PC-9 (cell line): ENCODE measurements around the gene FAM169A. TPM values are rescaled to one million over a fixed set of nuclear protein-coding genes. Genes with fewer than 3 reads are reported as not detected.

ENCODE experiments used
- BruUV-seq: library from RNA; stranded (reverse); fragments of 400-500 nt; replicated peaks from 2 replicates; lab custom pipeline; 2021; lab: Mats Ljungman, UMichigan
- CTCF ChIA-PET: fragments of 300-600 bp; sonication (Branson Sonifier 250); formaldehyde crosslinking; loops from one replicate; lab custom pipeline; 2022; ENCODE audit warnings: antibody characterized with exemption; lab: Charles Lee
- POLR2A ChIA-PET: fragments of 300-600 bp; sonication (Branson Sonifier 250); formaldehyde crosslinking; loops from one replicate; lab custom pipeline; 2022; ENCODE audit warnings: antibody characterized with exemption; ENCODE audit not compliant: unreplicated experiment; lab: Charles Lee
- DNase-seq, 2 experiments: peaks; one replicate each; pipeline versions ENCODE4 v3.0.0 to v3.0.0-alpha.2; 2015 to 2022; ENCODE audit warnings: mixed read lengths in 1 of 2
- H2AFZ ChIP-seq: fragments of 200-600 bp; sonication (generic); 2 replicates; pipeline ENCODE4 v1.8.1; 2017; ENCODE audit warnings: antibody characterized with exemption
- H3F3A ChIP-seq: fragments of 200-600 bp; sonication (generic); 2 replicates; pipeline ENCODE4 v1.8.1; 2017; ENCODE audit warnings: antibody characterized with exemption, mild to moderate bottlenecking, low read depth; ENCODE audit not compliant: insufficient read depth
- H3K27ac ChIP-seq: fragments of 200-600 bp; sonication (generic); 2 replicates; pipeline ENCODE4 v1.6.1; 2016; ENCODE audit warnings: mixed run types
- H3K27me3 ChIP-seq: fragments of 200-600 bp; sonication (generic); 2 replicates; pipeline ENCODE4 v1.6.1; 2016; ENCODE audit warnings: low read depth, mixed run types; ENCODE audit not compliant: insufficient read depth
- H3K36me3 ChIP-seq: fragments of 200-600 bp; sonication (generic); 2 replicates; pipeline ENCODE4 v1.6.1; 2016; ENCODE audit warnings: low read depth, mixed run types
- H3K4me1 ChIP-seq: fragments of 200-600 bp; sonication (generic); replicated peaks from 2 replicates; pipeline ENCODE4 v1.6.1; 2016; ENCODE audit warnings: mixed run types; ENCODE audit not compliant: insufficient read depth
- H3K4me2 ChIP-seq: fragments of 200-600 bp; sonication (generic); 2 replicates; pipeline ENCODE4 v1.6.1; 2017; ENCODE audit warnings: mixed run types
- H3K4me3 ChIP-seq: fragments of 200-600 bp; sonication (generic); 2 replicates; pipeline ENCODE4 v1.6.1; 2016; ENCODE audit warnings: mixed run types
- H3K79me2 ChIP-seq: fragments of 200-600 bp; sonication (generic); 2 replicates; pipeline ENCODE4 v1.6.1; 2017; ENCODE audit warnings: low read depth, mixed run types
- H3K9me2 ChIP-seq: fragments of 200-600 bp; sonication (generic); 2 replicates; pipeline ENCODE4 v1.8.1; 2017; ENCODE audit warnings: mild to moderate bottlenecking; ENCODE audit not compliant: insufficient read depth
- H3K9me3 ChIP-seq: fragments of 200-600 bp; sonication (generic); 2 replicates; pipeline ENCODE4 v1.8.1; 2016; ENCODE audit warnings: low read depth; ENCODE audit not compliant: insufficient read depth
- H4K20me1 ChIP-seq: fragments of 200-600 bp; sonication (generic); 2 replicates; pipeline ENCODE4 v1.8.1; 2017; ENCODE audit not compliant: insufficient read depth
- CTCF ChIP-seq: fragments of 200-600 bp; sonication (generic); conservative IDR thresholded peaks from 2 replicates; pipeline ENCODE4 v1.6.1; 2017; ENCODE audit warnings: mixed run types, antibody characterized with exemption, mild to moderate bottlenecking, moderate library complexity
- EZH2 ChIP-seq: fragments of 200-600 bp; sonication (generic); IDR thresholded peaks from 2 replicates; pipeline ENCODE4 v1.8.0; 2017; ENCODE audit warnings: antibody characterized with exemption, low read depth
- intact Hi-C: fragments of 100-400 bp; cut with micrococcal nuclease; formaldehyde crosslinking; loops from one replicate; pipeline ENCODE4 v1.10.0; 2022; ENCODE audit not compliant: unreplicated experiment
- total RNA-seq: library from RNA; stranded (reverse); gene quantifications from 2 replicates; pipeline ENCODE4 v1.2.3, GENCODE V29; 2021

FAM169A gene
- total RNA-seq, 1 experiment from 2014 or later = 2.1 TPM

GRCh38 chr5:74865256-74865803, 857 bp downstream of the FAM169A start:
- ChIA-PET POLR2A (no interaction called here), CTCF (interaction anchor here (0.5 kb wide), 1 partner anchor 201 kb away, joined by 3 read pairs; no protein-coding TSS in a partner anchor)
- Histone ChIP-seq H3F3A (peaks cover 12% of the 10 kb centered on the region; the same call in 1 of the 2 replicates), H4K20me1 (no peaks in the 10 kb centered on the region), H3K4me1 (peaks cover 9% of the 10 kb centered on the region), H3K36me3 (no peaks in the 10 kb centered on the region), H2AFZ (peak overlapping the region; percentile 98), H3K79me2 (0 out of 2 replicates have a peak, but pooled peaks cover 3% of the 10 kb centered on the region), H3K9me3 (no peaks in the 10 kb centered on the region), H3K4me2 (peak overlapping the region; percentile 82), H3K27ac (no peak overlapping the region), H3K9me2 (no peaks in the 10 kb centered on the region), H3K4me3 (peak overlapping the region; percentile 95), H3K27me3 (no peaks in the 10 kb centered on the region)
- TF ChIP-seq EZH2 (no peak), CTCF (no peak)
- no peak for DNase-seq
- intact Hi-C loops = loop anchor here (10.0 kb wide), 1 partner anchor 101 kb away; the partner anchor contains the start of genes GFM2 and NSA2
- BruUV-seq = TSS peak; percentile 57

GRCh38 chr5:74864823-74865222, 1.4 kb downstream of the FAM169A start:
- Histone ChIP-seq H3K36me3 (no peaks in the 10 kb centered on the region), H3K4me1 (peaks cover 9% of the 10 kb centered on the region), H3K27ac (no peak overlapping the region), H3K4me2 (peak overlapping the region; percentile 82), H3K9me3 (no peaks in the 10 kb centered on the region), H3F3A (peaks cover 9% of the 10 kb centered on the region; the same call in 1 of the 2 replicates), H2AFZ (peak overlapping the region; percentile 98), H3K27me3 (no peaks in the 10 kb centered on the region), H3K4me3 (peak overlapping the region; percentile 95; the same call in 1 of the 2 replicates), H4K20me1 (no peaks in the 10 kb centered on the region), H3K9me2 (no peaks in the 10 kb centered on the region), H3K79me2 (0 out of 2 replicates have a peak, but pooled peaks cover 3% of the 10 kb centered on the region)
- no peak for TF ChIP-seq CTCF
- TF ChIP-seq EZH2 = no peak
- no TSS peak for BruUV-seq
- no peak for DNase-seq
- intact Hi-C loops = loop anchor here (10.0 kb wide), 1 partner anchor 100 kb away; the partner anchor contains the start of genes GFM2 and NSA2
- ChIA-PET CTCF (no interaction called here), POLR2A (no interaction called here)

DNA sequence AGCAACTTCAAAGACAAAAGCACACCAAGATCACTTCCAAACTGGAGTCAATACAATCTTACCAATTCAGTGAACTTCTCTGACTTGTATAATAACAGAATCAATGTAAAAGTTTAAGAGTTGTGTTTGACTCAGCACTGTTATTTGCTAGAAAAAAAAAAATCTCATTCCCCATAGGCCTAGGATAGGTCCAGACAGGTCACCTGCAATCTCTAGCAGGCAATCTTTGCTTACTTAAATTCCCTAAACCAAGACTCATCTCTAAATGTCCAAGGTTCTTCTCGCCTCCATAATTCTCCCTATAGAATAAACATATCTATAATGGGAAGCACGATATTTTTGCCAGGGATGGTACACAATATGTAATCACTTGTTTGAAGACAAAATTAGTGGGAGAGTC, 2.5 kb downstream of the FAM169A start:
- Histone ChIP-seq H3K27ac (no peak overlapping the region), H3K27me3 (no peaks in the 10 kb centered on the region), H3K4me2 (no peak overlapping the region), H3F3A (peaks cover 9% of the 10 kb centered on the region; the same call in 1 of the 2 replicates), H3K4me3 (no peak overlapping the region), H2AFZ (no peak overlapping the region), H3K9me3 (no peaks in the 10 kb centered on the region), H3K79me2 (0 out of 2 replicates have a peak, but pooled peaks cover 3% of the 10 kb centered on the region), H3K4me1 (peaks cover 9% of the 10 kb centered on the region), H4K20me1 (no peaks in the 10 kb centered on the region), H3K36me3 (no peaks in the 10 kb centered on the region), H3K9me2 (no peaks in the 10 kb centered on the region)
- ChIA-PET POLR2A (no interaction called here), CTCF (no interaction called here)
- BruUV-seq = no TSS peak
- no peak for TF ChIP-seq EZH2
- no peak for TF ChIP-seq CTCF
- DNase-seq = no peak
- intact Hi-C loops = loop anchor here (10.0 kb wide), 1 partner anchor 99 kb away; the partner anchor contains the start of genes GFM2 and NSA2
